ENCODE results near the gene MS4A18. TPM values are rescaled to one million over a fixed set of nuclear protein-coding genes. Genes with fewer than 3 reads are reported as not detected.
"Not testable (repeated sequence)": the region's sequence is repeated elsewhere in the genome, so short reads cannot be mapped to it uniquely, and the experiment has no call there.

MS4A18 gene
- not detected in 2 replicates for total RNA-seq

- no peak within 1 kb of the TSS for H3K4me3 ChIP-seq (ENCODE audit: low read depth, low read length)
- TF ChIP-seq, protein P1, sequence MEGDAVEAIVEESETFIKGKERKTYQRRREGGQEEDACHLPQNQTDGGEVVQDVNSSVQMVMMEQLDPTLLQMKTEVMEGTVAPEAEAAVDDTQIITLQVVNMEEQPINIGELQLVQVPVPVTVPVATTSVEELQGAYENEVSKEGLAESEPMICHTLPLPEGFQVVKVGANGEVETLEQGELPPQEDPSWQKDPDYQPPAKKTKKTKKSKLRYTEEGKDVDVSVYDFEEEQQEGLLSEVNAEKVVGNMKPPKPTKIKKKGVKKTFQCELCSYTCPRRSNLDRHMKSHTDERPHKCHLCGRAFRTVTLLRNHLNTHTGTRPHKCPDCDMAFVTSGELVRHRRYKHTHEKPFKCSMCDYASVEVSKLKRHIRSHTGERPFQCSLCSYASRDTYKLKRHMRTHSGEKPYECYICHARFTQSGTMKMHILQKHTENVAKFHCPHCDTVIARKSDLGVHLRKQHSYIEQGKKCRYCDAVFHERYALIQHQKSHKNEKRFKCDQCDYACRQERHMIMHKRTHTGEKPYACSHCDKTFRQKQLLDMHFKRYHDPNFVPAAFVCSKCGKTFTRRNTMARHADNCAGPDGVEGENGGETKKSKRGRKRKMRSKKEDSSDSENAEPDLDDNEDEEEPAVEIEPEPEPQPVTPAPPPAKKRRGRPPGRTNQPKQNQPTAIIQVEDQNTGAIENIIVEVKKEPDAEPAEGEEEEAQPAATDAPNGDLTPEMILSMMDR (conservative IDR thresholded peaks at IDR 0.05; ENCODE audit: low read depth, low read length), result no peak
- no peak for DNase-seq (ENCODE audit: low read depth)
These were observed at the start of gene MS4A18 for GRCh38 chr11:60724420-60724819. Gene MS4A18, plus strand, starts transcription at chr11:60724720.

GRCh38 chr11:60678231-60678630 is 46.3 kb upstream of the MS4A18 start:
- DNase-seq (ENCODE audit: low read depth); H3K4me3 ChIP-seq (ENCODE audit: low read depth, low read length): not testable (repeated sequence)

GRCh38 chr11:60679879-60680278 is 44.6 kb upstream of the MS4A18 start:
- no peak overlapping the region for H3K4me3 ChIP-seq (ENCODE audit: low read depth, low read length)
- TF ChIP-seq, protein P1 (conservative IDR thresholded peaks at IDR 0.05; ENCODE audit: low read depth, low read length), result no peak
- DNase-seq (ENCODE audit: low read depth), result no peak

GRCh38 chr11:60680455-60681119 is 43.9 kb upstream of the MS4A18 start:
- no peak for DNase-seq (ENCODE audit: low read depth)
- TF ChIP-seq, protein P1 (conservative IDR thresholded peaks at IDR 0.05; ENCODE audit: low read depth, low read length), result no peak
- no peak overlapping the region for H3K4me3 ChIP-seq (ENCODE audit: low read depth, low read length)

DNA sequence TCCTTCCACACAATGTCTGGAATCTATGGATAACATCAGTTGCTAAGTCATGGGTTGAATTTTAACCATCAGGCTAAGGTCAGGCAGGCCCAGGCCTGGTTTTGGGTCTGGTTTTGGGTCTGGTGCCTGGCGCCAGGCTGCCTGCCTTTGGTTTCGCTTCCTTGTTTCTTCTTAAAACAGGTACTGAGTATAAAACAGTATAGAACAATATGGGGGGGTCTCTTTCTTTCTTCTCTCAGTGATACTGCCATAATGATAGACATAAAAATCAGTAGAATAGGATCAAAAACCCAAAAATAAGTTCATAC is 40.0 kb upstream of the MS4A18 start:
- H3K4me3 ChIP-seq (ENCODE audit: low read depth, low read length); DNase-seq (ENCODE audit: low read depth): not testable (repeated sequence)

DNA sequence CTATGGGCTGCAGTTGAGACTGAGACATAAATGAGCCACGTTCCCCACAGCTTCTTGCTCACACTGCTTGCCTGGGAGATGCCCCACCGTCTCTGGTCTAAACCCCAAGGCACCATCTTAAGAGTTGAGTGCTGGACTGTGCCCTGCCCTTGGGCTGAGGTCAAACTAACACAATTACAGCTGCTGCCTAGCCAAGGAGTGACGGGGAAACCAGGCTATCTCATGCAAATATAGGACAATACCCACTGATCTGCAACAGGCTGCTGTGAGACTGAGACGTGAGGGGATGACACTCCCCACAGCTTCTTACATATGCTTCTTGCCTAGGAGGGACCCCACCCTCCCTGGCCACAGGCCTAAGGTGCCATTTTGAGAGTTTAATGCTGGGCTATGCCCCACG is 32.9 kb upstream of the MS4A18 start:
- TF ChIP-seq, protein P1 (conservative IDR thresholded peaks at IDR 0.05; ENCODE audit: low read depth, low read length), result no peak
- no peak for DNase-seq (ENCODE audit: low read depth)
- no peak overlapping the region for H3K4me3 ChIP-seq (ENCODE audit: low read depth, low read length)

DNA sequence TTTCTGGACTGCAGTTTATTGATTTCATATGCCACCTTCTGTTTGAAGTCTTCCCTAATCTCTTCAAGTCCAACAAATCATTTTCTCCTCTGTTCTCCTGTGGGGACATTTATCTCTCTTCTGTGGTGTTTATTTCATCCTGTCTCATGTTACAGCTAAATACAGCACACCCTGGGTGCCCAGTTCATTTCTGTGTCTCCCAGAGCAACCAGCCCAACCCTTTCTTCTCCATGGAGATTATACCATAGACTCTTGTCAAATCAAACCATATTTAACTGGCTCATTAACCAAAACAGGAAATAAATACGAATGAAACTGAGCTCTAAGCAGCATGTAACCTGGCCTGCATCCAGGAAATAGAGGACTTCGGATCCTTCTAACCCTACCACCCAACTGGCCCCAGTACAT is 25.2 kb upstream of the MS4A18 start, which contains the start of gene MS4A8:
TSS of gene MS4A8 (plus strand) at position 329 of the 408 bp plus-strand sequence. CDS start 1,249 bp downstream, outside the sequence.
- no peak for DNase-seq (ENCODE audit: low read depth)
- TF ChIP-seq, protein P1 (conservative IDR thresholded peaks at IDR 0.05; ENCODE audit: low read depth, low read length), result no peak
- H3K4me3 ChIP-seq (ENCODE audit: low read depth, low read length), result no peak within 1 kb of the TSS

GRCh38 chr11:60699936-60700335 is 24.6 kb upstream of the MS4A18 start:
- no peak for DNase-seq (ENCODE audit: low read depth)
- H3K4me3 ChIP-seq (ENCODE audit: low read depth, low read length), result no peak overlapping the region
- TF ChIP-seq, protein P1 (conservative IDR thresholded peaks at IDR 0.05; ENCODE audit: low read depth, low read length), result no peak

Measured in epithelial cell of proximal tubule (primary cell).